Measurements from ENCODE around the gene CCIN. TPM values are rescaled to one million over a fixed set of nuclear protein-coding genes. Genes with fewer than 3 reads are reported as not detected.

CCIN gene
- total RNA-seq, 1 experiment from 2014 or later = 0.20 TPM

DNA sequence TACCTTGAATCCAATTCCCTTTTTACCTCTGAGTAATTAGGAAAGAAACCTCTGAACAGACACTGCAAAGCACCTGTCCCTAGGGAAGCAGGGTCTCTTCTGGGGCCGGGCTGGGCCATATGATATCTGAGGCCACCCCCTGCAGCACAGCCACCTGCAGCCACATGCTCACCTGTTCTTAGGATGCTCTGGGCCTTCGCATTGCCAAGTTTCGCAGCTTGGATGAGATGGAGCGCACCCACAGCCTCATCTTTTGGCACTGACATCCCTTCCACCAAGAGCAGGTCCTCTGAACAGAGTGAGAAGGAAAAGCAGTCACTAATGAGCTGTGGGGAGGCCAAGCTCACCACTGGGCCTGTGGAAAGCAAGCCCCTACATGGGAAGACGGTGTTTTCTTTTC, 48.8 kb downstream of the CCIN start:
- no peaks in the 10 kb centered on the region for H3K9me2 ChIP-seq (ENCODE audit: insufficient read depth)
- H3K27me3 ChIP-seq (ENCODE audit: insufficient read depth, low read length) = no peaks in the 10 kb centered on the region
- H3K9ac ChIP-seq (ENCODE audit: low read length) = no peak overlapping the region
- H4K20me1 ChIP-seq (ENCODE audit: insufficient read depth) = no peaks in the 10 kb centered on the region
- H3K36me3 ChIP-seq (ENCODE audit: control insufficient read depth in 1 of 2, insufficient read depth in 2 of 2, low read length in 2 of 2) = peaks cover 12 to 16% of the 10 kb centered on the region in 2 experiments
- ATAC-seq (no peak), DNase-seq (ENCODE audit: low read depth, low spot score) (no peak)
- ChIA-PET CTCF (no interaction called here), POLR2A (no interaction called here), RAD21 (ENCODE audit: low non-redundant PET in 1 of 2, low total read pairs in 2 of 2, uncharacterized antibody in 2 of 2, unreplicated experiment in 2 of 2) (no interaction called here)
- no peak overlapping the region for H3K4me3 ChIP-seq (replicated peaks in 1 of 2; ENCODE audit: low read depth in 1 of 2, low read length in 2 of 2)
- H3K79me2 ChIP-seq (ENCODE audit: insufficient read depth, low read length) = peaks cover 4% of the 10 kb centered on the region; the same call in 1 of the 2 replicates
- no TSS peak for BruUV-seq (replicated peaks)
- no peaks in the 10 kb centered on the region for H3K9me3 ChIP-seq (ENCODE audit: control insufficient read depth in 1 of 2, insufficient read depth in 1 of 2, low read depth in 1 of 2, low read length in 2 of 2)
- H3K4me2 ChIP-seq (ENCODE audit: low read length) = no peak overlapping the region
- H3K27ac ChIP-seq (ENCODE audit: low read depth, low read length) = no peak overlapping the region
- intact Hi-C loops (cut with micrococcal nuclease) = no loop called here
- TF ChIP-seq CBX3 (IDR thresholded peaks at IDR 0.05; ENCODE audit: low read depth) = no peak
- no peak for TF ChIP-seq SIN3A (IDR thresholded peaks at IDR 0.05; ENCODE audit: low read depth)
- no peak for TF ChIP-seq SRF (IDR thresholded peaks at IDR 0.05; ENCODE audit: low read depth)
- no peak for TF ChIP-seq FOSL1 (IDR thresholded peaks at IDR 0.05; ENCODE audit: low read depth)
- no peak for TF ChIP-seq POLR2AphosphoS5 (IDR thresholded peaks at IDR 0.05; ENCODE audit: low read depth, low read length)
- no peak for TF ChIP-seq POLR2A (IDR thresholded peaks at IDR 0.05; ENCODE audit: borderline replicate concordance, extremely low read depth, insufficient read depth, insufficient read length)
- TF ChIP-seq REST (IDR thresholded peaks at IDR 0.05; ENCODE audit: low read depth) = no peak
- TF ChIP-seq ZNF274 (IDR thresholded peaks at IDR 0.05; ENCODE audit: low read depth, low read length) = no peak
- TF ChIP-seq EZH2phosphoT487 (IDR thresholded peaks at IDR 0.05; ENCODE audit: borderline replicate concordance) = no peak
- no peak for TF ChIP-seq JUND (IDR thresholded peaks at IDR 0.05)
- no peak for TF ChIP-seq EZH2 (IDR thresholded peaks at IDR 0.05)
- TF ChIP-seq EGR1 (IDR thresholded peaks at IDR 0.05; ENCODE audit: low read depth) = no peak
- TF ChIP-seq, protein P1, sequence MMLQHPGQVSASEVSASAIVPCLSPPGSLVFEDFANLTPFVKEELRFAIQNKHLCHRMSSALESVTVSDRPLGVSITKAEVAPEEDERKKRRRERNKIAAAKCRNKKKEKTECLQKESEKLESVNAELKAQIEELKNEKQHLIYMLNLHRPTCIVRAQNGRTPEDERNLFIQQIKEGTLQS (IDR thresholded peaks at IDR 0.05) = no peak
- TF ChIP-seq TCF7L2 (IDR thresholded peaks at IDR 0.05; ENCODE audit: borderline replicate concordance, extremely low read depth, insufficient read depth, insufficient read length) = no peak
- no peaks in the 10 kb centered on the region for H3K4me1 ChIP-seq (ENCODE audit: control insufficient read depth in 1 of 2, insufficient read depth in 2 of 2, low read length in 2 of 2)
- H2AFZ ChIP-seq (ENCODE audit: low read depth, low read length, poor library complexity, severe bottlenecking) = no peak overlapping the region

Data from HCT116 (cell line).